H1 (cell line): ENCODE measurements around the gene ZFP69. TPM values are rescaled to one million over a fixed set of nuclear protein-coding genes. Genes with fewer than 3 reads are reported as not detected.

Source experiments
- CTCF ChIA-PET: fragments of 300-600 bp; sonication (Branson Sonifier 250); formaldehyde crosslinking; loops from one replicate; lab custom pipeline; 2021; ENCODE audit not compliant: partially characterized antibody; lab: Charles Lee
- POLR2A ChIA-PET: fragments of 300-600 bp; sonication (Branson Sonifier 250); formaldehyde crosslinking; loops from one replicate; lab custom pipeline; 2021; ENCODE audit warnings: inconsistent platforms; ENCODE audit not compliant: partially characterized antibody; lab: Charles Lee
- DNase-seq, 2 experiments: peaks; one replicate each; pipeline versions ENCODE4 v3.0.0 to v3.0.0-alpha.2; 2010 to 2022; ENCODE audit warnings: low spot score in 2 of 2, low read depth in 1 of 2, mixed read lengths in 1 of 2
- FAIRE-seq: peaks from 2 replicates; lab custom pipeline; 2011; peaks lifted over from hg19 to GRCh38; lab: Jason Lieb, UNC
- H2AFZ ChIP-seq: 2 replicates; pipeline ENCODE4 v1.8.1; 2012; ENCODE audit warnings: low read length, inconsistent platforms
- H2AK5ac ChIP-seq: 2 replicates; pipeline ENCODE4 v1.6.1; 2013; ENCODE audit warnings: low read depth, low read length
- H2BK120ac ChIP-seq: replicated peaks from 2 replicates; pipeline ENCODE3; 2013; ENCODE audit warnings: low read depth, low read length, inconsistent platforms
- H2BK12ac ChIP-seq: 2 replicates; pipeline ENCODE4 v1.6.1; 2013; ENCODE audit warnings: low read depth, low read length
- H2BK15ac ChIP-seq: 2 replicates; pipeline ENCODE4 v1.6.1; 2013; ENCODE audit warnings: low read length
- H2BK20ac ChIP-seq: 2 replicates; pipeline ENCODE4 v1.6.1; 2013; ENCODE audit warnings: low read length
- H2BK5ac ChIP-seq: 2 replicates; pipeline ENCODE4 v1.6.1; 2013; ENCODE audit warnings: low read depth, low read length
- H3K14ac ChIP-seq: 2 replicates; pipeline ENCODE4 v1.6.1; 2013; ENCODE audit warnings: inconsistent platforms; ENCODE audit not compliant: insufficient read length
- H3K18ac ChIP-seq: 2 replicates; pipeline ENCODE4 v1.6.1; 2013; ENCODE audit warnings: low read length; ENCODE audit errors: extremely low read depth
- H3K23ac ChIP-seq: 2 replicates; pipeline ENCODE4 v1.6.1; 2013; ENCODE audit warnings: inconsistent platforms; ENCODE audit not compliant: insufficient read length
- H3K23me2 ChIP-seq: 2 replicates; pipeline ENCODE4 v1.6.1; 2013; ENCODE audit warnings: low read depth, low read length
- H3K27ac ChIP-seq: 2 replicates; pipeline ENCODE4 v1.6.1; 2011; ENCODE audit warnings: low read depth, low read length, inconsistent platforms
- H3K27me3 ChIP-seq, 4 experiments: replicated peaks in 1 of 4; 1 replicate in 1 of 4; 2 replicates in 3 of 4; pipeline versions ENCODE4 v1.6.1 to v1.8.1; 2011 to 2013; ENCODE audit warnings: low read length in 3 of 4, mild to moderate bottlenecking in 3 of 4, inconsistent platforms in 2 of 4, mixed read lengths in 2 of 4, moderate library complexity in 1 of 4; ENCODE audit not compliant: control insufficient read depth in 3 of 4, insufficient read depth in 3 of 4; ENCODE audit errors: extremely low read depth in 1 of 4
- H3K36me3 ChIP-seq, 4 experiments: 2 replicates each; pipeline versions ENCODE4 v1.6.1 to v1.8.1; 2011 to 2013; ENCODE audit warnings: mild to moderate bottlenecking in 4 of 4, low read length in 3 of 4, moderate library complexity in 2 of 4, control low read depth in 1 of 4, inconsistent platforms in 1 of 4; ENCODE audit not compliant: insufficient read depth in 4 of 4, control insufficient read depth in 2 of 4
- H3K4ac ChIP-seq: replicated peaks from 2 replicates; pipeline ENCODE3; 2013; ENCODE audit warnings: low read length, low read depth, mixed read lengths, inconsistent platforms; ENCODE audit not compliant: insufficient read length
- H3K4me1 ChIP-seq, 4 experiments: replicated peaks in 1 of 4; 1 replicate in 1 of 4; 2 replicates in 3 of 4; pipeline versions ENCODE4 v1.6.1 to v1.8.1; 2011 to 2013; ENCODE audit warnings: low read length in 3 of 4, inconsistent platforms in 2 of 4, mixed read lengths in 1 of 4; ENCODE audit not compliant: insufficient read depth in 4 of 4, control insufficient read depth in 3 of 4
- H3K4me2 ChIP-seq, 2 experiments: 2 replicates each; pipeline versions ENCODE4 v1.6.1 to v1.8.1; 2011 to 2013; ENCODE audit warnings: low read depth in 2 of 2, low read length in 2 of 2, control low read depth in 1 of 2, inconsistent platforms in 1 of 2, mild to moderate bottlenecking in 1 of 2; ENCODE audit not compliant: insufficient read depth in 1 of 2
- H3K4me3 ChIP-seq, 4 experiments: fragments of 200-600, 300-600 bp in 1 of 4; sonication (generic), shearing (Covaris generic), sonication (Bioruptor Twin) in 1 of 4; 2 replicates each; pipeline versions ENCODE4 v1.5.1 to v1.8.1; 2011 to 2016; ENCODE audit warnings: low read length in 4 of 4, low read depth in 3 of 4, control low read depth in 2 of 4, inconsistent platforms in 2 of 4, mild to moderate bottlenecking in 2 of 4, mixed read lengths in 1 of 4, moderate library complexity in 1 of 4; ENCODE audit not compliant: insufficient read depth in 2 of 4; ENCODE audit errors: extremely low read depth in 1 of 4
- H3K56ac ChIP-seq: replicated peaks from 2 replicates; pipeline ENCODE3; 2013; ENCODE audit warnings: low read depth, mild to moderate bottlenecking, mixed read lengths, low read length, inconsistent platforms; ENCODE audit not compliant: insufficient read length
- H3K79me1 ChIP-seq: 2 replicates; pipeline ENCODE4 v1.6.1; 2013; ENCODE audit warnings: low read depth, low read length, control low read depth
- H3K79me2 ChIP-seq, 2 experiments: 2 replicates each; pipeline versions ENCODE4 v1.6.1 to v1.8.1; 2012 to 2013; ENCODE audit warnings: low read length in 2 of 2, mild to moderate bottlenecking in 2 of 2, inconsistent platforms in 1 of 2; ENCODE audit not compliant: insufficient read depth in 2 of 2, control insufficient read depth in 1 of 2
- H3K9ac ChIP-seq, 4 experiments: replicated peaks in 1 of 4; 1 replicate in 1 of 4; 2 replicates in 3 of 4; pipeline versions ENCODE4 v1.6.1 to v1.8.1; 2011 to 2013; ENCODE audit warnings: low read depth in 3 of 4, low read length in 3 of 4, control low read depth in 2 of 4, mild to moderate bottlenecking in 2 of 4, moderate library complexity in 2 of 4, inconsistent platforms in 1 of 4; ENCODE audit errors: extremely low read depth in 1 of 4
- H3K9me3 ChIP-seq, 2 experiments: 2 replicates each; pipeline versions ENCODE4 v1.6.1 to v1.8.1; 2012 to 2013; ENCODE audit warnings: mild to moderate bottlenecking in 2 of 2, moderate library complexity in 2 of 2, control low read depth in 1 of 2, inconsistent platforms in 1 of 2, low read depth in 1 of 2, low read length in 1 of 2, mixed read lengths in 1 of 2; ENCODE audit not compliant: insufficient read depth in 2 of 2
- H4K20me1 ChIP-seq, 2 experiments: replicated peaks in 1 of 2; 2 replicates each; pipeline versions ENCODE3 to v1.8.1; 2011 to 2013; ENCODE audit warnings: inconsistent platforms in 2 of 2, low read length in 2 of 2, mild to moderate bottlenecking in 1 of 2; ENCODE audit not compliant: insufficient read depth in 2 of 2, control insufficient read depth in 1 of 2
- H4K5ac ChIP-seq: 2 replicates; pipeline ENCODE4 v1.6.1; 2013; ENCODE audit warnings: low read length, low read depth, mixed read lengths, inconsistent platforms; ENCODE audit not compliant: insufficient read length
- H4K8ac ChIP-seq: 2 replicates; pipeline ENCODE4 v1.8.0; 2013; ENCODE audit warnings: mild to moderate bottlenecking, moderate library complexity, low read length, inconsistent platforms; ENCODE audit not compliant: insufficient read depth; ENCODE audit errors: extremely low read depth
- H4K91ac ChIP-seq: replicated peaks from 2 replicates; pipeline ENCODE3; 2013; ENCODE audit warnings: low read length, mixed read lengths, inconsistent platforms; ENCODE audit not compliant: insufficient read length
- ASH2L ChIP-seq: fragments of 200-600, 300-600 bp; sonication (generic); IDR thresholded peaks from one replicate; pipeline ENCODE4 v1.7.1; 2017; ENCODE audit warnings: low read length
- ATF2 ChIP-seq: IDR thresholded peaks from 2 replicates; pipeline ENCODE4 v1.6.1; 2012; ENCODE audit warnings: low read length, inconsistent platforms
- ATF3 ChIP-seq: IDR thresholded peaks from 2 replicates; pipeline ENCODE4 v1.6.1; 2011; ENCODE audit warnings: low read depth, mild to moderate bottlenecking, low read length; ENCODE audit not compliant: insufficient read depth
- BCL11A ChIP-seq, 2 experiments: IDR thresholded peaks; one replicate each; pipeline ENCODE4 v1.6.1; 2011; ENCODE audit warnings: low read depth in 2 of 2, low read length in 2 of 2, mild to moderate bottlenecking in 2 of 2
- EP300 ChIP-seq, 2 experiments: IDR thresholded peaks; 1 replicate in 1 of 2; 2 replicates in 1 of 2; pipeline ENCODE4 v1.6.1; 2011 to 2012; ENCODE audit warnings: low read depth in 2 of 2, low read length in 2 of 2, mild to moderate bottlenecking in 2 of 2, borderline replicate concordance in 1 of 2, inconsistent platforms in 1 of 2, moderate library complexity in 1 of 2
- EZH2 ChIP-seq: fragments of 200-600 bp; sonication (generic); IDR thresholded peaks from 2 replicates; pipeline ENCODE4 v1.7.1; 2012; ENCODE audit warnings: low read depth, mild to moderate bottlenecking, moderate library complexity, low read length, inconsistent platforms; ENCODE audit not compliant: severe bottlenecking
- HDAC6 ChIP-seq: IDR thresholded peaks from one replicate; pipeline ENCODE4 v1.7.1; 2012; ENCODE audit warnings: low read depth, mild to moderate bottlenecking, inconsistent platforms, low read length, moderate library complexity
- RAD21 ChIP-seq, 2 experiments: IDR thresholded peaks in 1 of 2; conservative IDR thresholded peaks in 1 of 2; 2 replicates each; pipeline ENCODE4 v1.6.1; 2011; ENCODE audit warnings: low read depth in 2 of 2, low read length in 2 of 2, improper control_type of control experiment in 1 of 2, inconsistent platforms in 1 of 2, mild to moderate bottlenecking in 1 of 2, moderate library complexity in 1 of 2
- SP1 ChIP-seq: IDR thresholded peaks from 2 replicates; pipeline ENCODE4 v1.6.1; 2011; ENCODE audit warnings: low read depth, low read length
- TCF12 ChIP-seq: IDR thresholded peaks from 2 replicates; pipeline ENCODE4 v1.6.1; 2011; ENCODE audit warnings: low read depth, mild to moderate bottlenecking, low read length
- YY1 ChIP-seq: IDR thresholded peaks from 2 replicates; pipeline ENCODE4 v1.6.1; 2011; ENCODE audit warnings: low read depth, mild to moderate bottlenecking, low read length
- polyA plus RNA-seq, 7 experiments: library from polyadenylated mRNA; depleted of rRNA in 3 of 7; stranded (reverse) in 5 of 7; unstranded in 2 of 7; fragments of >200 nt in 5 of 7; fragments of 200-250 nt in 2 of 7; gene quantifications; 1 replicate in 5 of 7; 2 replicates in 1 of 7; 4 replicates in 1 of 7; pipeline versions ENCODE4 v1.2.1 to v1.2.3, GENCODE V29; 2011 to 2013; ENCODE audit warnings: missing spikeins in 2 of 7, mixed read lengths in 2 of 7
- total RNA-seq: library from RNA; stranded (reverse); fragmentation: NEBNext Ultra II Directional; extraction: Animal tissue kit (Norgen Biotek cat#: 25700); gene quantifications from 2 replicates; pipeline ENCODE4 v1.2.1, GENCODE V29; 2021

ZFP69 gene
- total and polyA plus RNA-seq, 2 of the 8 experiments (the other 6 are each of a cell fraction or from before 2014, with no cell fraction given) = 1.0 to 4.3 TPM

GRCh38 chr1:40532844-40533424 is 55.8 kb downstream of the ZFP69 start:
- Histone ChIP-seq H2AK5ac (no peak overlapping the region), H3K4ac (no peak overlapping the region), H3K14ac (no peak overlapping the region), H3K4me3 (peak overlapping the region in 1 of 4 experiments; percentile 92; a peak in 2 of 8 replicates), H4K5ac (no peak overlapping the region), H2AFZ (no peak overlapping the region), H4K8ac (no peak overlapping the region), H2BK20ac (no peak overlapping the region), H2BK12ac (no peak overlapping the region), H2BK15ac (no peak overlapping the region), H3K4me1 (no peaks in the 10 kb centered on the region), H3K36me3 (no peaks in the 10 kb centered on the region), H2BK120ac (no peak overlapping the region), H3K9me3 (no peaks in the 10 kb centered on the region), H2BK5ac (no peak overlapping the region), H3K23ac (no peak overlapping the region), H4K91ac (no peak overlapping the region), H3K27ac (no peak overlapping the region), H3K79me1 (no peaks in the 10 kb centered on the region), H3K79me2 (0 out of 4 replicates have a peak, but pooled peaks cover 0 to 2% of the 10 kb centered on the region in 2 experiments), H3K18ac (no peak overlapping the region), H4K20me1 (no peaks in the 10 kb centered on the region), H3K9ac (no peak overlapping the region), H3K4me2 (peak overlapping the region in 1 of 2 experiments; percentile 82; a peak in 2 of 4 replicates), H3K27me3 (no peaks in the 10 kb centered on the region), H3K56ac (no peak overlapping the region), H3K23me2 (peaks cover 11% of the 10 kb centered on the region)
- DNase-seq (no peak), FAIRE-seq (no peak)
- ChIA-PET CTCF (interaction anchor here (0.6 to 2.6 kb wide), 31 partner anchors 10 to 544 kb away, joined by 3 to 40 read pairs (median 4); partner anchors contain the start of gene ZFP69B), POLR2A (interaction anchor here (0.6 to 1.9 kb wide), 7 partner anchors 15 to 159 kb away, joined by 3 to 5 read pairs (median 3); partner anchors contain the start of genes EXO5 and NFYC)
- no peak for TF ChIP-seq ATF3
- no peak for TF ChIP-seq SP1
- TF ChIP-seq HDAC6 = no peak
- TF ChIP-seq ATF2 = no peak
- no peak for TF ChIP-seq ASH2L
- TF ChIP-seq EP300 (IDR thresholded peaks at IDR 0.05; ENCODE audit: borderline replicate concordance in 1 of 2, low read depth in 2 of 2, low read length in 2 of 2) = no peak
- TF ChIP-seq RAD21 (IDR thresholded peaks at IDR 0.05 in 1 of 2, conservative IDR thresholded peaks at IDR 0.05 in 1 of 2; ENCODE audit: low read depth in 2 of 2, low read length in 2 of 2) = peak; percentile 40 to 54
- no peak for TF ChIP-seq YY1
- no peak for TF ChIP-seq EZH2
- no peak for TF ChIP-seq TCF12
- no peak for TF ChIP-seq BCL11A (IDR thresholded peaks at IDR 0.05; ENCODE audit: low read depth in 2 of 2, low read length in 2 of 2)
